ENCODE measurements around the gene PGAP2. TPM values are rescaled to one million over a fixed set of nuclear protein-coding genes. Genes with fewer than 3 reads are reported as not detected.

The PGAP2 gene
- total and polyA plus RNA-seq, 4 donors: 10.0 to 14.8 (median 12.0) TPM

DNA sequence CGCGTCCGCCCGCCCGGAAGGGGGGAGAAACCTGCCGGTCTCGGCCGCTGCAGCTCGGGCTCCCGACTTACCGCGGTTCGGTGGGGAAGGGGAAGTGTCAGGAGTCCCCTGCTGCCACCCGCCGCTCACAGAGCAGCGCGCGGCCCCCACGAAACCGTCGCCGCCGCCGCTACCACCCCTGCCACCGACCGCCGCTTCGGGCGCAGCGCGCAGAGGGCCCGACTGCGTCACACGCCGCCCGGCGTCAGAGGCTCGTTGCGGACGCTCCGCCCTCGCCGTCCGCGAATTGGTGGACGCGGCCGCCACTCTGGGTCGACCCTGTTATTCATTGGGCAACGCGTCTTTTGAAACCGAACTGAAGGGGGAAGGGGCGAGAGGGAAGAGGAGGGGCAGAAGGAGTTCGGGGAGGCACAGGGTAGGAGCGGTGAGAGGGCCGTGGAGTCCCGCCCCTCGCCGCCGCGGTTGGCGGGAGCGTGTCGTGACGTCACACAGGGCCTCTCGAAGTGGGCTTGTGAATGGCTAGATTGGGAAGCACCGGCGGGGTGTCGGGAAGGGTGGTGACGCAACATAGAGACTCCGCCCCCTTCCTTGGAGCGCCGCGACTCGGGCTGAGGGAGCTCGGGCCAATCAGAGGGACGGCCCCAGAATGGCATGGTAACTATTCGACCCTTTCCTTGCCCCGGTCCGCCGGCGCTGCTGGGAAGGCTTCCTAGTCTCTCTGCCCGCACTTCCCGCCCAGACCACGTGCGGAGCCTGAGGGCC lies 10.8 kb upstream of the PGAP2 start, which contains the start of gene NUP98:
TSS of gene NUP98 (minus strand) at position 226 of the 762 bp plus-strand sequence. CDS start 15,437 bp downstream, outside the sequence.
- WGBS: under 1% methylated on average over 86 of the region's 86 CpGs
- Histone ChIP-seq H3K36me3 (ENCODE audit: control insufficient read depth in 4 of 4, insufficient read depth in 3 of 4, low read depth in 1 of 4, low read length in 3 of 4) (peaks cover 3 to 8% (median 5%) of the 10 kb centered on the region in 4 donors), H3K9me3 (ENCODE audit: control insufficient read depth in 4 of 4, low read length in 3 of 4) (no peaks in the 10 kb centered on the region), H3K9ac (ENCODE audit: low read depth in 1 of 2, low read length in 2 of 2) (peak within 1 kb of the TSS; percentile 89 to 90), H3K27ac (ENCODE audit: low read depth in 1 of 2, low read length in 2 of 2) (peak within 1 kb of the TSS; percentile 89), H3K27me3 (ENCODE audit: control insufficient read depth in 4 of 4, insufficient read depth in 4 of 4, low read length in 3 of 4) (no peaks in the 10 kb centered on the region), H3K4me1 (ENCODE audit: control insufficient read depth in 4 of 4, insufficient read depth in 4 of 4, low read length in 3 of 4) (peaks cover 0 to 24% (median 10%) of the 10 kb centered on the region in 4 donors), H3K4me3 (ENCODE audit: low read depth in 1 of 3, low read length in 3 of 3) (peak within 1 kb of the TSS; percentile 75 to 96 (median 88))
- DNase-seq (ENCODE audit: low spot score): peak; percentile 99
- peak; percentile 44 to 81 for TF ChIP-seq JUND (IDR thresholded peaks at IDR 0.05)
- TF ChIP-seq NR2F2 (IDR thresholded peaks at IDR 0.05): peak; percentile 29
- TF ChIP-seq SP1 (IDR thresholded peaks at IDR 0.05): peak; percentile 94
- no peak for TF ChIP-seq RAD21 (IDR thresholded peaks at IDR 0.05)
- TF ChIP-seq, protein P1, sequence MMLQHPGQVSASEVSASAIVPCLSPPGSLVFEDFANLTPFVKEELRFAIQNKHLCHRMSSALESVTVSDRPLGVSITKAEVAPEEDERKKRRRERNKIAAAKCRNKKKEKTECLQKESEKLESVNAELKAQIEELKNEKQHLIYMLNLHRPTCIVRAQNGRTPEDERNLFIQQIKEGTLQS (IDR thresholded peaks at IDR 0.05): peak; percentile 89
- TF ChIP-seq, protein P2, sequence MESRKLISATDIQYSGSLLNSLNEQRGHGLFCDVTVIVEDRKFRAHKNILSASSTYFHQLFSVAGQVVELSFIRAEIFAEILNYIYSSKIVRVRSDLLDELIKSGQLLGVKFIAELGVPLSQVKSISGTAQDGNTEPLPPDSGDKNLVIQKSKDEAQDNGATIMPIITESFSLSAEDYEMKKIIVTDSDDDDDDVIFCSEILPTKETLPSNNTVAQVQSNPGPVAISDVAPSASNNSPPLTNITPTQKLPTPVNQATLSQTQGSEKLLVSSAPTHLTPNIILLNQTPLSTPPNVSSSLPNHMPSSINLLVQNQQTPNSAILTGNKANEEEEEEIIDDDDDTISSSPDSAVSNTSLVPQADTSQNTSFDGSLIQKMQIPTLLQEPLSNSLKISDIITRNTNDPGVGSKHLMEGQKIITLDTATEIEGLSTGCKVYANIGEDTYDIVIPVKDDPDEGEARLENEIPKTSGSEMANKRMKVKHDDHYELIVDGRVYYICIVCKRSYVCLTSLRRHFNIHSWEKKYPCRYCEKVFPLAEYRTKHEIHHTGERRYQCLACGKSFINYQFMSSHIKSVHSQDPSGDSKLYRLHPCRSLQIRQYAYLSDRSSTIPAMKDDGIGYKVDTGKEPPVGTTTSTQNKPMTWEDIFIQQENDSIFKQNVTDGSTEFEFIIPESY (IDR thresholded peaks at IDR 0.05): peak; percentile 15
- no peak for TF ChIP-seq HNF4G (IDR thresholded peaks at IDR 0.05)
- no peak for TF ChIP-seq EGR1 (IDR thresholded peaks at IDR 0.05; ENCODE audit: low read depth in 2 of 2)
- TF ChIP-seq FOXA2 (IDR thresholded peaks at IDR 0.05): peak; percentile 8
- TF ChIP-seq GABPA (IDR thresholded peaks at IDR 0.05 in 1 of 2, conservative IDR thresholded peaks at IDR 0.05 in 1 of 2): peak in 1 of 2 donors; percentile 75
- TF ChIP-seq FOXA1 (IDR thresholded peaks at IDR 0.05): peak; percentile 62
- TF ChIP-seq RXRA (IDR thresholded peaks at IDR 0.05): peak; percentile 51 to 57
- peak; percentile 50 for TF ChIP-seq YY1 (IDR thresholded peaks at IDR 0.05)
- TF ChIP-seq TAF1 (conservative IDR thresholded peaks at IDR 0.05): no peak
- TF ChIP-seq, protein P3, sequence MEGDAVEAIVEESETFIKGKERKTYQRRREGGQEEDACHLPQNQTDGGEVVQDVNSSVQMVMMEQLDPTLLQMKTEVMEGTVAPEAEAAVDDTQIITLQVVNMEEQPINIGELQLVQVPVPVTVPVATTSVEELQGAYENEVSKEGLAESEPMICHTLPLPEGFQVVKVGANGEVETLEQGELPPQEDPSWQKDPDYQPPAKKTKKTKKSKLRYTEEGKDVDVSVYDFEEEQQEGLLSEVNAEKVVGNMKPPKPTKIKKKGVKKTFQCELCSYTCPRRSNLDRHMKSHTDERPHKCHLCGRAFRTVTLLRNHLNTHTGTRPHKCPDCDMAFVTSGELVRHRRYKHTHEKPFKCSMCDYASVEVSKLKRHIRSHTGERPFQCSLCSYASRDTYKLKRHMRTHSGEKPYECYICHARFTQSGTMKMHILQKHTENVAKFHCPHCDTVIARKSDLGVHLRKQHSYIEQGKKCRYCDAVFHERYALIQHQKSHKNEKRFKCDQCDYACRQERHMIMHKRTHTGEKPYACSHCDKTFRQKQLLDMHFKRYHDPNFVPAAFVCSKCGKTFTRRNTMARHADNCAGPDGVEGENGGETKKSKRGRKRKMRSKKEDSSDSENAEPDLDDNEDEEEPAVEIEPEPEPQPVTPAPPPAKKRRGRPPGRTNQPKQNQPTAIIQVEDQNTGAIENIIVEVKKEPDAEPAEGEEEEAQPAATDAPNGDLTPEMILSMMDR (IDR thresholded peaks at IDR 0.05; ENCODE audit: low read depth, low read length, missing input control): no peak
- TF ChIP-seq, protein P4, sequence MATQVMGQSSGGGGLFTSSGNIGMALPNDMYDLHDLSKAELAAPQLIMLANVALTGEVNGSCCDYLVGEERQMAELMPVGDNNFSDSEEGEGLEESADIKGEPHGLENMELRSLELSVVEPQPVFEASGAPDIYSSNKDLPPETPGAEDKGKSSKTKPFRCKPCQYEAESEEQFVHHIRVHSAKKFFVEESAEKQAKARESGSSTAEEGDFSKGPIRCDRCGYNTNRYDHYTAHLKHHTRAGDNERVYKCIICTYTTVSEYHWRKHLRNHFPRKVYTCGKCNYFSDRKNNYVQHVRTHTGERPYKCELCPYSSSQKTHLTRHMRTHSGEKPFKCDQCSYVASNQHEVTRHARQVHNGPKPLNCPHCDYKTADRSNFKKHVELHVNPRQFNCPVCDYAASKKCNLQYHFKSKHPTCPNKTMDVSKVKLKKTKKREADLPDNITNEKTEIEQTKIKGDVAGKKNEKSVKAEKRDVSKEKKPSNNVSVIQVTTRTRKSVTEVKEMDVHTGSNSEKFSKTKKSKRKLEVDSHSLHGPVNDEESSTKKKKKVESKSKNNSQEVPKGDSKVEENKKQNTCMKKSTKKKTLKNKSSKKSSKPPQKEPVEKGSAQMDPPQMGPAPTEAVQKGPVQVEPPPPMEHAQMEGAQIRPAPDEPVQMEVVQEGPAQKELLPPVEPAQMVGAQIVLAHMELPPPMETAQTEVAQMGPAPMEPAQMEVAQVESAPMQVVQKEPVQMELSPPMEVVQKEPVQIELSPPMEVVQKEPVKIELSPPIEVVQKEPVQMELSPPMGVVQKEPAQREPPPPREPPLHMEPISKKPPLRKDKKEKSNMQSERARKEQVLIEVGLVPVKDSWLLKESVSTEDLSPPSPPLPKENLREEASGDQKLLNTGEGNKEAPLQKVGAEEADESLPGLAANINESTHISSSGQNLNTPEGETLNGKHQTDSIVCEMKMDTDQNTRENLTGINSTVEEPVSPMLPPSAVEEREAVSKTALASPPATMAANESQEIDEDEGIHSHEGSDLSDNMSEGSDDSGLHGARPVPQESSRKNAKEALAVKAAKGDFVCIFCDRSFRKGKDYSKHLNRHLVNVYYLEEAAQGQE (IDR thresholded peaks at IDR 0.05): peak; percentile 33
- peak in 1 of 2 donors; percentile 22 for TF ChIP-seq HNF4A (conservative IDR thresholded peaks at IDR 0.05)
- TF ChIP-seq, protein P5, sequence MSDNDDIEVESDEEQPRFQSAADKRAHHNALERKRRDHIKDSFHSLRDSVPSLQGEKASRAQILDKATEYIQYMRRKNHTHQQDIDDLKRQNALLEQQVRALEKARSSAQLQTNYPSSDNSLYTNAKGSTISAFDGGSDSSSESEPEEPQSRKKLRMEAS (IDR thresholded peaks at IDR 0.05): peak; percentile 92

Measured in liver (tissue), 9 donors.